NCI-H2029 (cell line): ENCODE measurements around the gene IER5L.
"Not testable (repeated sequence)": the region's sequence is repeated elsewhere in the genome, so short reads cannot be mapped to it uniquely, and the experiment has no call there.

Source experiments
- DNase-seq: peaks from one replicate; lab custom pipeline; 2025; lab: John Stamatoyannopoulos, UW

IER5L gene

GRCh38 chr9:129178568-129179382, 714 bp upstream of the IER5L start:
- DNase-seq: peak; percentile 66

DNA sequence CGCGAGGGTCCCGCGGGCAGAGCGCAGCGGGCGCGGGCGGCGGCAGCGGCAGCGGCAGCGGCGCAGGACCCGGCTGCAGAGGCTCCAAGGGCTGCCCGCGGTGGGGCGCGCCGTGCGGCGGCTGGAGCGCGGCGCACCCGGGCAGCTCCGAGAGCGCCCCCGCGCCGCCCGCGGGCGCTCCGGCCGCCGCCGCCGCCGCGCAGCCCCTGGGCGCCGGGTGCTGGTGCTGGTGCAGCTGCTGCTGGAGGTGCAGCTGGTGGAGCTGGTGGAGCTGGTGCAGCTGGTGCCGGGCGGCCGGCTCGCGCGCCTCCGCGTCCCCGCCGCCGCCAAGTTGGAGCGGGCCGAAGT, 644 bp downstream of the IER5L start:
- no peak for DNase-seq

- DNase-seq: peak; percentile 25
Observed at GRCh38 chr9:129176701-129177442, 1.2 kb downstream of the IER5L start.

DNA sequence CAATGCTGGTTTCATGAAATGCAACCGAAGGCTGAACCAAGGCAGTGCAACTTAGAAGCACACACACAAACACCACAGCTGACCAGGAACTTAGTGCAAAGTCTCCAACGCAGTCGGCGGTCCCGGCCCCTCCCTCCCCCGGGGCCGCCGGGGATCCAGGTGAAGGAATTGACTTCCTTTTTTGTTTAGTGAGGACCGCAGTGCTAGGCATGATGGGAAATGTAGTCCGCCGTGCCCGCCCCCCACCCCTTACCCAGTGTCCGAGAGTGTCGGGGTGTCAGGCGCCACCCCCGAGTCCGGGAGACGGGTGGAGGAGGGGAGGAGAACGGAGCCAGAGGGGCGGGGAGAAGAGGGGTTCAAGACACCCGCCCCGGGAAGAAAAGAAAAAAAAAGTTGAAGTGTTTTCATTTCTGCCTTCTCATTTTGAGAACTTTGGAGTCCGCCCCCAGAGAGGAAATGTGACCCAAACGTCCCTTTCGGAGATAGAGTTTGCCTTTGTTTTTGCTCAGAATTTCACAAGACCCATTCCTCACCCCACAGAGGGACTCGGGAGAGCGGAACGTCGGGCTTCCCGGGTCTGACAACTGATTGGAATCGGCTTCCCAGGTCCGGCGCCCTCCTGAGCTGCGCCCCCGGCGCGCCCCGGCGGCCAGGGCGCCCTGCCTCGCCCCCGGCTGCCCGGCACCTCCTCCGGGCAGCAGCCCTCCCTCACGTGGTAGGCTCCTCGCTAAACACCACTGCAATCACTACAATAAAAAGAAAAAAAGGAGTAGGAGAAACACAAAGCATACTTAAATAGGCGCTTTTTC, 2.0 kb downstream of the IER5L start:
- peak; percentile 74 for DNase-seq

DNA sequence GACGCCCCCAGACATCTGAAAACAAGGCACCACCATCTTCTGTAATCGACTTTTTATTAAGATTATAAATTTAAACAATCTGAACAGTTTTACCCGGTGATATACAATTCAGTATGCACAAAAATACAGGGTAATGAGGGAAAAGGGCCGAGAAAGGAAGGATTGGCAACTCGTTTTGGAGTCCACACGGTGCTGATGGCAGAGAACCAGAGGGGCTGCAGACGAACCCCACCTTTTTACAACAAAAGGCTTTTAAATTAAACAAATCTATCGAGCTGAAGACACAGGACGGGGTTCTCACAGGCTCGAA, 2.6 kb downstream of the IER5L start:
- no peak for DNase-seq

GRCh38 chr9:129174724-129175514, 3.1 kb downstream of the IER5L start:
- DNase-seq: peak; percentile 48

DNA sequence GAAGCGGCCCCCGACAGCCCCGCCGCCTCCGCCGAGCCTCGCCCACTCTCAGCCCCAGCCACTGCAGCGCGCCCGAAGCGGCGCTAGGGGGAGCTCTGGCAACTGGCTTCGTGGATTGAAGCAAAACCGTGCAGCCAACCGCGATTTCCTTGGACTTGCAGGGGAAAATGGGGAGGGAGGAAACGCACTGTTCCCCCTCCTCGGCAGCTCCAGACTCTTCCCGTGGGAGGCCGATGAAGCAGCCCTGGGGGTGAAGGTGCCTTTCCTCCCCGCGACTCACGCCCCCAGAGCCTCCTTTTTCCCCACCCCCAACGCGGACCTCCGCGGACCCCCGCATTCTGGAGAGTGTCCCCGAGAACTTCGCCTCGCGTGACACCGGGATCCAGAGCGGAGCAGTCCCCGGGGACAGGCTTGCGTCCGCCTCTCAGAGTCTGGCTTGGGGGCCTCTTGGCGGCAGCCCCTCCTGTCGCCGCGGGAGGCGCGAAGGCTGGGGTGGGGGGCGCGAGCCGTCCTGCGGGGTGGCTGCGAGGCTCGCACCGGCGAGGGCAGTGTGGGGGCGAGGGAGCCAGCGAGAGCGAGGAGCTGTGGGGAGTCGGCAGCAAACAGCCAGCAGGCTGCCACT, 3.8 kb downstream of the IER5L start:
- DNase-seq: peak; percentile 83

- DNase-seq: no peak
Observed at GRCh38 chr9:129173296-129174101, 4.6 kb downstream of the IER5L start.

GRCh38 chr9:129172816-129173215, 5.2 kb downstream of the IER5L start:
- no peak for DNase-seq

DNA sequence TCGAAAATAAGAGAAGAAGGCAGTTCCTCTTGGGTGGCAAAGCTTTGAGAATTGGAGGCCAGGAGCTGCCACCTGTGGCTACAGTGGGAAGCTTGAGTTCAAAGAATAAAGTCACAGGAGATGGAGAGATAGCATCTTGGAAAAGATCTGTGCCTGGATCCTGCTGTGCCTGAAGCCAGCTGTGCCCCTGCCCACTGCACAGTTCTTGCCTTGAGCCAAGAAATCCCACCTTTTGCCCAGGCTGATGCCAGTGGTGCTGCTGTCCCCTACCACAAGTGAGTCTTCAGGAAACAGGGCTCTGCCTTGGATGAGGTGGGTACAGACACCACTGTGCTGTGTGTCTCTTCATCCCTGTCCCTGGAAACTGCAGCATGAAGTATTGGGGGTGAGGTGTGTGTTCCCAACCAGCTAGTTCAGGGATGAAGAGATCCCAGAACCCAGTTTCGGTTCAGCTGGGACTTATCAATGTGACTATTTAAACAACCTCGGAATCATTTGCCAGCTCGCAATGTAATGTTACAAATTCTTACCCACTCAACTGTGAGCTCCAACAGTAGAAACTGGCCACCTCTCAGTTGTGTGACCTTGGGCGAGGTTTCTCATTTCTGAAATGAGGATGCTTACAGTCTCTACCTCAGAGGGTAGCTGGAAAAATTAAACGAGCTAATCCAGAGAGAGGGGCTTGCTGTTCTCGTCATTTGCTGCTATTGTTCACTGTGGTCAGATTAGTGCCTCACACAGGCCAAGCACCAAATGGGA, 5.9 kb downstream of the IER5L start:
- no peak for DNase-seq

GRCh38 chr9:129170229-129170628, 7.8 kb downstream of the IER5L start:
- DNase-seq: no peak

- DNase-seq: peak; percentile 46
Observed at GRCh38 chr9:129166623-129167557, 11.2 kb downstream of the IER5L start.

- DNase-seq: no peak
Observed at GRCh38 chr9:129165198-129165597, 12.9 kb downstream of the IER5L start.

DNA sequence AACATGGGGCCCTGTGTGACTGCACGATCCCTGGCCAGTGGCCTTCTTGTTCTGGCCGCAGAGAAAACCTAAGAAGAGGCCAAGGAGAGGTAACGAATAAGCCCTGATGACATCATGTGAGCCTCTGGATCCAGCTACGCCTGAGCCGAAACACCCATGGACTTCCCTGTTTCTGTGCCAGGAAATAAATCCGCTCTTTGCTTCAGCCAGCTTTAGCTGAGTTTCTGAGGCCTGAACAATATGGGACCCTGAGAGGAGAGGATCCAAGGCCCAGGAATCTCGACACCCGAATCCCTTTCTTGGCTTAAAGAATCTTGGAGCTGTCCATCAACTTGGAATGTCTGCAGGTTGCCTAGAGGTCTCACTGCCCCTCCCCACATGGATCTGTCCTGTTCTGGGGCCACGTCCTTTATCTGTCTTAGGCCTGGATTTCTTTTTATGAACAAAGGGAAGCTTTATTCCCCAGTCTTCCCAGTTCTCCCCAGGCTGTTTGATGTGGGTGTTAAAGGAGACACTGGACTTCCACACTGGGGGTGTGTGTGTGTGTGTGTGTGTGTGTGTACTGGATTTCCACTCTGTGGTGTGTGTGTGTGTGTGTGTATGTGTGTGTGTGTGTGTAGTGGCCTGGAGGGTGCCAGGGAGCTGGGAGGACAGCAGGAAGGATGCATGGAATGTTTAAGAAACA, 13.7 kb downstream of the IER5L start:
- DNase-seq: peak; percentile 58

GRCh38 chr9:129163753-129164152, 14.3 kb downstream of the IER5L start:
- no peak for DNase-seq

DNA sequence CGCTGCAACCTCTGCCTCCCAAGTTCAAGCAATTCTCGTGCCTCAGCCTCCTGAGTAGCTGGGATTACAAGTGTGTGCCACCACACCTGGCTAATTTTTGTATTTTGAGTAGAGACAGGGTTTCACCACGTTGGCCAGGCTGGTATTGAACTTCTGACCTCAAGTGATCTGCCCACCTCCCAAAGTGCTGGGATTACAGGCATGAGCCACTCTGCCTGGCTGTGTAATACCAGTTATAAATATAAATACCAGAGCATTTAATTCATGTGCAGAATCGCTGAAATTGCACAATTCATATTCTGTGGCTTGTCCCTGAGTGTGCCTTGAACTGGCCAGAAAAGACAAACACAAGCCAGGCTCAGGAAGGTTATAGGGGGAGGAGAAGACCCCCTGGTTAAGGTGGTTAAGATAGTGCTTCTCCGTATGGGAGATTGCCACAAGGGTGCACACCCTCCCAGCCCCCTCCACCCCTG, 14.8 kb downstream of the IER5L start:
- not testable (repeated sequence) for DNase-seq

- no peak for DNase-seq
Observed at GRCh38 chr9:129162497-129163197, 15.4 kb downstream of the IER5L start.

DNA sequence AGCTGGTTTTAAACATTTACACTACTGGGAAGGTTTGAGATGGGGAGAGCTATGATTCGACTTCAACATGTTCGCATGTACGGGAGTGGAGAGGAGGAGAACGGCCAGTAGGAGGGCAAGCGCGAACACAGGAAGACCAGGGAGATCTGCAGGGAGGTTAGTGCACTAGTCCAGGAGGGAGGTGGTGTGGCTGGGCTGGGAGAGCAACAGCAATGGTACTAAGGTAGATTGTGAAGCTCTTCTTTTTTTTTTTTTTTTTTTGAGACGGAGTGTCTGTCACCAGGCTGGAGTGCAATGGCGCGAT, 16.6 kb downstream of the IER5L start:
- no peak for DNase-seq
